Measurements from ENCODE around the gene JAZF1. TPM values are rescaled to one million over a fixed set of nuclear protein-coding genes. Genes with fewer than 3 reads are reported as not detected.

The JAZF1 gene
- polyA plus RNA-seq, 1 experiment: 11.6 TPM

GRCh38 chr7:28156401-28156800 lies 24.2 kb downstream of the JAZF1 start:
- Histone ChIP-seq H3K4me3 (ENCODE audit: low read depth, low read length) (no peak overlapping the region), H3K36me3 (ENCODE audit: control insufficient read depth, insufficient read depth, low read length) (no peaks in the 10 kb centered on the region), H3K27me3 (ENCODE audit: control insufficient read depth, insufficient read depth, low read length) (no peaks in the 10 kb centered on the region)
- POLR2A ChIA-PET: no interaction called here
- DNase-seq (ENCODE audit: low read depth): no peak
- CTCF ChIA-PET: no interaction called here
- no peak for TF ChIP-seq CTCF (IDR thresholded peaks at IDR 0.05; ENCODE audit: insufficient read depth, low read depth, low read length)

GRCh38 chr7:28155964-28156363 lies 24.6 kb downstream of the JAZF1 start:
- TF ChIP-seq CTCF (IDR thresholded peaks at IDR 0.05; ENCODE audit: insufficient read depth, low read depth, low read length): no peak
- DNase-seq (ENCODE audit: low read depth): no peak
- H3K4me3 ChIP-seq (ENCODE audit: low read depth, low read length): no peak overlapping the region
- H3K27me3 ChIP-seq (ENCODE audit: control insufficient read depth, insufficient read depth, low read length): no peaks in the 10 kb centered on the region
- ChIA-PET POLR2A (no interaction called here), CTCF (no interaction called here)
- no peaks in the 10 kb centered on the region for H3K36me3 ChIP-seq (ENCODE audit: control insufficient read depth, insufficient read depth, low read length)

GRCh38 chr7:28155019-28155660 lies 25.5 kb downstream of the JAZF1 start:
- ChIA-PET POLR2A (no interaction called here), CTCF (no interaction called here)
- Histone ChIP-seq H3K36me3 (ENCODE audit: control insufficient read depth, insufficient read depth, low read length) (no peaks in the 10 kb centered on the region), H3K4me3 (ENCODE audit: low read depth, low read length) (no peak overlapping the region), H3K27me3 (ENCODE audit: control insufficient read depth, insufficient read depth, low read length) (no peaks in the 10 kb centered on the region)
- no peak for TF ChIP-seq CTCF (IDR thresholded peaks at IDR 0.05; ENCODE audit: insufficient read depth, low read depth, low read length)
- DNase-seq (ENCODE audit: low read depth): no peak

GRCh38 chr7:28152594-28152993 lies 28.0 kb downstream of the JAZF1 start:
- TF ChIP-seq CTCF (IDR thresholded peaks at IDR 0.05; ENCODE audit: insufficient read depth, low read depth, low read length): no peak
- CTCF ChIA-PET: no interaction called here
- no peak for DNase-seq (ENCODE audit: low read depth)
- no peaks in the 10 kb centered on the region; the same call in 1 of the 2 replicates for H3K36me3 ChIP-seq (ENCODE audit: control insufficient read depth, insufficient read depth, low read length)
- no peaks in the 10 kb centered on the region for H3K27me3 ChIP-seq (ENCODE audit: control insufficient read depth, insufficient read depth, low read length)
- POLR2A ChIA-PET: no interaction called here
- no peak overlapping the region for H3K4me3 ChIP-seq (ENCODE audit: low read depth, low read length)

GRCh38 chr7:28151965-28152364 lies 28.6 kb downstream of the JAZF1 start:
- DNase-seq (ENCODE audit: low read depth): no peak
- ChIA-PET CTCF (no interaction called here), POLR2A (no interaction called here)
- Histone ChIP-seq H3K36me3 (ENCODE audit: control insufficient read depth, insufficient read depth, low read length) (no peaks in the 10 kb centered on the region; the same call in 1 of the 2 replicates), H3K27me3 (ENCODE audit: control insufficient read depth, insufficient read depth, low read length) (no peaks in the 10 kb centered on the region), H3K4me3 (ENCODE audit: low read depth, low read length) (no peak overlapping the region)
- no peak for TF ChIP-seq CTCF (IDR thresholded peaks at IDR 0.05; ENCODE audit: insufficient read depth, low read depth, low read length)

Data from BJ (cell line).